Fibroblast of gingiva (primary cell): Measurements from ENCODE around the gene CRACDL.
"Not testable (repeated sequence)": the region's sequence is repeated elsewhere in the genome, so short reads cannot be mapped to it uniquely, and the experiment has no call there.

Experiments used
- DNase-seq: peaks from one replicate; pipeline ENCODE4 v3.0.0-alpha.2; 2011; ENCODE audit warnings: low read depth

Gene CRACDL

DNA sequence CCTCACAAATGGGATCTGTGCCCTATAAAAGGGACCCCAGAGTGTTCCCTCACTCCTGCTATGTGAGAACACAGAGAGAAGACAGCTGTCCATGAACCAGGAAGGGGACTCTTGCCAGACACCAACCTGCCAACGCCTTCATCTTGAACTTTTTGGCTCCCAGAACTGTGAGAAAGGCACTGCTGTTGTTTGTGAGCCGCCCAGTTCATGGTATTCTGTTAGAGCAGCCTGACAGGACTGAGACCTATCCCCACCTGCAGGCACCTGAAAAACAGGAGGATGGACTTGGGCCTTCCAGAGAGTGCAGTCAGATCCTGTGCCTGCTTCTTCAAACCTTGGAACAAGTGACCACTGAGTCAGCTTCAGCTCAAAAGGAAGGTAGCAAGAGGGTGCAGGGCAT is 51.4 kb downstream of the CRACDL start:
- no peak for DNase-seq

DNA sequence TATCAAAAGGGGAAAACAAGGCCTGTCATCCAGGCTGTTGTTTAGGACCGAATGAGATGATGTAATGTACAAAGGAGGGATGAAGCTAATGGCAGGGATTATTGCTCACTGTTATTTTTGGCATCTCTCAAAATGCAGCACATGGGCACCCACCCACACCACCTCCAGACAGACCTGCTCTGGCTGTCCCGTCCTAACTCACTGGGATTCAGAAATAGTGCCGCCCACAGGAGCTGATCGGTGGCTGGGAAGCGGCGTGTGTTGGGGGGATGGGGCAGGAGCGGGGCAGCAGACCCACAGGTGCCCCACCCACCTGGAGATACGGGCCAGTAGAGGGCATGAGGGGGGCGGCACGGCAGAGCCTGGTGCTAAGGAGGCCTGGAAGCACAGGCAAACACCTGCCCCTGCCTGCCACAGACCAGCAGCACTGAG is 52.2 kb downstream of the CRACDL start:
- no peak for DNase-seq

DNA sequence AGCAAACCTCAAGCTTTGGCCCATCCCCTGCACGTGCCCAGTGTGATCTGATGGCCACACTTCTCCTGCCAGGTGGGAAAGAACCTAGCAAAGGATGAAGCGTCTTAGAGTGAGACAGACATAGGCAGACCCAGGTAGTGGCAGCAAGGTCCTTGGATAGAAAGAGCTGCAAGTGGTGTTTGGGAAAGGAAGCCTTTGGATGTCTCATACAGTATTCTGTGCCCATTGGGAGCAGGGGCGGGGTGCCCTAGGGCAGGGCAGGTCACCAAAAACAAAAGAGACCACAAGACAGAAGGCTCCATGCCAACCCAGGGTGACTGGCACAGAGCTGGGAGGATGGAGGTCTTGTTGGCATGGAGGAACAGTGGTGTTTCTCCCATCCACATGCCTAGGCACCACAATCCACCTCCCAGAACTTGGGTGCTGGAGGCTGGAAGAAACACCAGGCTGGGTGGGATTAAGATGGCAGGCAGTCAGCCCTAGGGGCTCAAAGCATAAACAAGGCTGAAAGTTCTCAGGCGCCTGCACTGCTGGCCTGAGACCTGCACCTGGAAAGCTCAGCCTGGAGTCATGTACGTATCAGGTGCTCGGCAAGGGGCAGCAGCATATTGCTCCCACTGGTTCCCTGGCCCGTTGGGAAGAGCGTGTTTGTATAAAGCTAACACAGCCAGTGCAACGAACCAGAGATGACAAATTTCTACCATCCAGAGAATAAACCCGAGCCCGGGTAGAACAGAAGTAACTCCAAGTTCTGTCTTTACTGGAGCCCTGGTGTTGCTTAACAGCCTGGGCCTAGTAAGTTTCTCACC is 52.9 kb downstream of the CRACDL start:
- DNase-seq = no peak

DNA sequence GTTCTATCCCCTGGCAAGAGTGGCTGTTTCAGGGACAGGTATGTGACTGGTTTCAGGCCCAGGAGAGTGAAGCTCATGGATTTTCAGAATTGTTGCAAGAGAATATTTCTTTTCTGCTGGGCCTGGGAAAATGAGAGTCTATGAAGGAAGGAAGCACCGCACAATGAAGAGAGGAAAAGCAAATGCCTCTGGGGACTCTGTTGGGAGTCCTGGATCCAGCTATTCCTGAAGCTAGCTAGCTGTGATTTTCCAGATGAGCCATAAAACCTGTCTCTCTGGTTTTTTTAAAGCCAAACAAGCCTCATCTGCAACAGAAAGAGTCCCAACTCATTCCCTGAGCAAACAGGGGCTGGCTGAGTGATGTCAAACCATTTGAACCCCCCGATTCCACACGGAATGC is 53.7 kb downstream of the CRACDL start:
- DNase-seq = no peak

DNA sequence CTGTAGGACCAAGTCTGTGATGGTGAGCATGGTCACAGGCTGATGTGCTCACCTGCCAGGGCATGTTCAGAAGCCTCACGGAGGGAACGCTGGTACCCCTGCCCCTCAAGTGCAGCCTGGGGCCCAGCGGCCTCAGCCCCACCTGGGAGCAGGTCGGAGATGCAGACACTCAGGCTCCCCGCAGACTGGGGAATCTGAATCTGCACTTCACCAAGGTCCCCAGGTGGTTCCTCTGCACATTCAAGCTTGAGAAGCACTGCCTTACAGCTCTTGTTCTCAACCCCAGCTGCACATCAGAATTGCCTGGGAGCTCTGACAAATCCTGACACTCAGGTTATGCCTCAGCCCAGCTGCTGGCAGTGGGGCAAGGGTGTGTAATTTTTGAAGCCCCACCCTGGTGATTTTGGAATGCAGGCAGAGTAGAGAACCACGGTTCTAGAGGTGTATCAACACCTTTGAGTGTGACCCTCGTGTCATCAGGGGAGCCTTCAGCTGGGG is 54.8 kb downstream of the CRACDL start:
- no peak for DNase-seq

DNA sequence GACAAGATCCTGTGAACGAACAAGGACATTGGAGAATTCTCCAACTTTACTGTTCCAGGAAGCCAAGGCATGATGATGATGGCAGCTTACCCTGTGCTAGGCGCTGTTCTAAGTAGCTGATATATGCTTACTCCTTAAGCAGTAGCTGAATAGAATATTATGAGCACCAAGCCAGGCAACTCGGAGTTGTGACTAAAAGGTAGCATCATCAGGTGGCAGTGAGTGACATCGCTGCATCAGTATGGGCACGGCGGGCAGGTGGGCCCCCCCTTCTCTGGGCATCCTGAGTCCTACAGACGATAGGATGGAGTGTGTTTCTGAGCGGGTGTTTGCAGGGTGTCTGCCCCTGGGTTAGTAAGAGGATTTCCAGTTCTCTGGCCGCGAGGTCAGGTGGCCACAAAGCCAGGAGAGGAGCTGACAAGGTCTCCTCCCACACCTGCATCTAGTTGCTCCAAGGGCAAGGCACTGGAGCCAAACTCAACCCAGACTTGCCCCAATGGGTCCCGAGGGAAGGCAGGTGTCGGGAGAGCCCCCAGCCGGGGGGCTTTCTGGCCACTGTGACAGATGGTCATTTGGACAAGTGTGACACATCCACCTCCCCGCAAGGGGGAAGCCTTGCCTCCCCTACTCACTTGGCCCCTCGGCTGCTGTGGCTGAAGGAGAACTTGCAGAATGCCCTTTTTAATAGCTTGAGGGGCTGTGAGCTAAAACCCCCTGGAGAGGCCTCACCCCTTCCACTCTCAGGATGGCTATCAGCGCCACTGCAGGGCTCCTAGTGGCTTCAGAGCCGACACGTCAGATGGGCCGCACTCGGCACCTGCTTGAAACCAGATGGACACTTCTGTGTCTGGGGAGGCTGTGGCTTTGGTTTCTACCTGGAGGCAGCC is 55.5 kb downstream of the CRACDL start:
- no peak for DNase-seq

DNA sequence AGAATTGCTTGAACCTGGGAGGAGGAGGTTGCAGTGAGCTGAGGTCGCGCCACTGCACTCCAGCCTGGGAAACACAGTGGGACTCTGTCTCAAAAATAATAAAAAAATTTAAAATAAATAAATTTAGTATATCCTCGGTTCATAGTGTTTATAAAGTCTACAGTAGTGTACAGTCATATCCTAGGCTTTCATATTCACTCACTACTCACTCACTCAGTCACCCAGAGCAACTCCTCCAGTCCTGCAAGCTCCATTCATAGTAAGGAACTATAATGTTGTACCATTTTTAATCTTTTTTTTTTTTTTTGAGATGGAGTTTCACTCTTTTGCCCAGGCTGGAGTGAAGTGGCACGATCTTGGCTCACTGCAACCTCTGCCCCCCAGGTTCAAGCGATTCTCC is 58.4 kb downstream of the CRACDL start:
- not testable (repeated sequence) for DNase-seq

DNA sequence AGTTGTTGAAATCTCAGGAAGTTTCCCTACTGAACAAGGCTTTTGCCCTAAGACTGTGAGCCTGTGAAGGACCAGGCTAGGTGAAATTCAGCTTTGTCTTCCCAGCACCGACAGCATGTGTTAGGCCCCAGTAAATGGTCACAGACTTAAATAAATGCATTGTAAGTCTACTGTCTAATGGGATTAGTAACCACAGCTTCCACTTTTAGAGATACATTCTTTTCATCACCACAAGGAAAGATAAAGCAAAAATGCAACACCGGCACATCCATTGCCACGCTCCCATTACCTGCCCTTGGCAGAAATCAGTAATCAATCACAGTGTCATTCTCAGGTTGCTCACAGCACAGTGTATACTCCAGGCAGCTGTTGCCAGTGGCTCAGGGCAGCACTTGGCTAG is 59.3 kb downstream of the CRACDL start:
- DNase-seq = no peak

DNA sequence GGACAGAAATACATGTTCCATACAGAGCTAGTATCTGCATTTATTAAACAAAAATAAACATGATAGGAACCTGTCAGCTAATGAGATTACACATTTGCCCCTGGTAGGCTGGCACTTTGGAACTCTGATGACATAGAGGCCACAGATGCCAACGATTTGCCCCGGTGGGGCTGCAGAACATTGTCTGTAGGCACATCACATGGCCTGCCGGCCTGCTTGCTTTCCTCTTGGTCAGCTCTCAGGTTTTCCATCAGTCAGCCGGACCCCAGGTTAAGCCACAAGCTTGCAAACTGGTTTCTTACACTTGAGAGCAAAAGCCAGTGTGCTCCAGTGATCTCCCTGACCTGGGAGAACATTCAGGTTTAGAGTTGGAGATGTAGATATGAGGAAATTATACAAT is 60.3 kb downstream of the CRACDL start:
- no peak for DNase-seq

DNA sequence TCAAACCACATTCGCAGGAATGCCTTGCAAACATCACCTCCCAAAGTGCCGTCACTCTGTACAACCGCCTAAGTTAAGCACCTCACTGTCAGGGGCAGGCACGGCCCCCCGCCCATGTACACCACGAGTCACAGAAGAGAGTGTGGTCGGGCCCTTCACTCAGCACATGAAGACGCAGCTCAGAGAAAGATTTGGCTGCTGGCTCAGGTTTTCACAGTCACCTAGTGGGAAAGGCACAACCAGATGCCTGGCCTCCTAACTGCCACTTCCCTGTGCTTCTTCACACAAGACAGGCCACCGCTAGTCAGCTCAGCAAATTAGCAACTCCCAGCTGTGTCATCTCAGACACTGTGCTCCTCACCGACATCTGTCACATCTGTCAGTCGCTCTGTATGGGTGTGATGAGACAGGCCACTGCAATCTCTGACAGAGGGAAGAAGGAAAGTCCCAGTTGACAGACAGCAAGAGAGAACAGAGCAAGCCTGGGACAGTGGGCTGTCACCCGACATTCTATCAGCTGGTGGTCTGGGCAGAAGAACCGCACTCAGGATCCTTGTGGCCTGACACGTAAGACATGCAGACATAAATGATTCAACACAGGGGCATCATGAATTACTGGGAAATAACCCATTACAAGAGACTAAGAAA is 60.8 kb downstream of the CRACDL start:
- no peak for DNase-seq

DNA sequence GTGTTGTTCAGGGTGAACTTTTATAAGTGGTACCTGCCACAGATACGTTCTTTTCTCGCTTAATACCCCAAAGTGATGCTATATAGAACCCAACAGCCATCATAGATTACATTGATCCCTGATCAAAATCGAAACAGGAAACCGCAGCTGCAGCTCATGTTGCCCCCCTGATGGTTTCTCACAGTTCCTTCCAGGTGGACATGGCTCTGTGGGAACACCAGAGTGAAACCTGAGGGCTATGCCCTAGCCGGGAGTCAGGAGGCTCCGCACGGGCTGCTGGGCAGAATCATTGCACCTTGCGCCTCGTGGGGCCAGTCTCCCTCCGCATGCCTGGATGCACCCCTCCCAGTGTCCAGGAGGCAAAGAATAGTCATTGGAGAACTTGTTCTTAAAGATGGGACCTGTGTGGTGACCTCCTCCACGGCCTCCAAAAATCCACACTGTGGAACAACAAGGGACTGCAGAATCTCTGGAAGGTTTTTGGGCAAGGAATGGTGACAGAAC is 61.8 kb downstream of the CRACDL start:
- no peak for DNase-seq

DNA sequence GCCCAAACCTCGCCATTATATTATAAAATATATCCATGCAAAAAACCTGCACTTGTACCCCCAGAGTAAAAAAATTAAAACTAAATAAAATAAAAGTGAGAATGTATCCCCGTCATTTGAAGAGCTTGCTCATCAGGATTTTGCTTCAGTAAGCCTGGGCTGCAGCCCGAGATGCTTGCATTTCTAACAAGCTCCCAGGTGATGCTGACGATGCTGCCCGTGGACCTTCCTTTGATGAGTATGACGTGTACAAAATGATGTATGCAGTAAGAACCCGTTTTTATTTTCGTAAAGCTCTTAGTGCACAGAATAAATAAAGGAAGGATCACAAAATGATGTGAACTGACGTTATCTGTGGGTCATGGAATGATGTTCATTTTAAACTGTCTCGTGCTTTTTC is 63.5 kb downstream of the CRACDL start:
- no peak for DNase-seq

DNA sequence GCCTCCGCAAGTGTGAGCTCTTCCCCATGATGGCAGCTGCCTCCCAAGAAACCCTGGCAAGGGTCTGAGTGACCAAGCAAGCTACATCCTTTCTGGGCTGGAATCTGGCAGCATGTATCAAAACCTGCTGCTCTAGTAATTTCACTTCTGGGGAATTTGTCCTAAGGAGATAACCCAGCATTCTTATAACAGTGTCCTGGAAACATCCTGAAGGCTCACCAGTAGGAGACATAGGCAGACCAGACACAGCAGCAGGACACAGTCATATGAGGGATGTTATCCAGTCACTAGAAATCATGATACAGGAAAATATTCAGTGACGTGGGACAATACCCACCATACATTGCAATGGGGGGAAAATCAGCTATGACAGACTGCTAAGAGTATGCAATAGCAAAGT is 64.5 kb downstream of the CRACDL start:
- DNase-seq = no peak

DNA sequence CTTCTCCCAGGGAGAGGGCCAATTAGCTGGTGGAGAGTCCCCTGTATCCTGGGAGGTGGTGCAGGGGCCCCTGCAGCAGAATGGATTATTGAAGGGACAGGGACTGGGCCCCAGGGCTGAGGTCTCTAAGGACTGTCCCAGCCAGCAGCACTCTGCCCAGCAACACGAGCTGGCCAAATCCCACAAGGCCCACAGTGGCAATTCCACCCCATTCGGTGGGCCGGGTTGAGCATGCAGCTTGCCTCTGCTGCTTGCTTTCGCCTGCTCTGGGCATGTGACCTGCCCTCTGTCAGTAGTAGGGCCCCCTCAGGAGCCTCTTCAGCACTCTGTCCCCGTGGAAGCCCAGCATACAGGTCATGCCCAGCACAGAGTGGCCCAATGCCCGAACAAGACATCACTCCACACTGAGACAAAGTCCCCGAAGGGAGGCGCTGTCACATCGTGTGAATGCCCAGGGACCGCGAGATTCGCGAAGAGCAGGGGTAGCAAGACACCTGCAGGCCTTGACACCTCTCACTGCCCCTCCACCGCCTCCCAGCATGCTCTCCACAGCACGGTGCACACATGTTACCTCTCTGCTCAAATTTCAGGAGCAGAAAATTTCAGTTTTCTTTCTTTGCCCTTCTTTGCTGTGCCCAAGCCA is 65.4 kb downstream of the CRACDL start:
- no peak for DNase-seq

DNA sequence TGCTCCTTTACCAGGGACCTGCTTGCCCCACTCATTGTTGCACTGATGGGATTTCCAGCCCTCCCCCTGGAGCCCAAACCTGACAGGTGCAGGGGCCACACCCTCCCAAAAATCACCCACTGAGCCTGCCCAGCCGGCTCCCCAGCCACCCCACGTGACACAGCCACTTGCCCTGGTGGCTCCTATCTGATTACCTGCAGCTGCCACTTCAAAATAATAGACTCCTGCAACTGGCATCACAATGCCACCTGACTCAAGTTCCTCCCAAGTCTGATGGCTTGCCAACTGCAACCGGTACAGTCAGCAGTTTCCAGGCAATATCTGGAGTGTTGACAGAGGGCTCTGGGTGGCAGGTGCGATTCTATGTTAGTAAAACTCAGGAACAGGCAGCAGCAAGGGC is 66.2 kb downstream of the CRACDL start:
- DNase-seq = no peak

DNA sequence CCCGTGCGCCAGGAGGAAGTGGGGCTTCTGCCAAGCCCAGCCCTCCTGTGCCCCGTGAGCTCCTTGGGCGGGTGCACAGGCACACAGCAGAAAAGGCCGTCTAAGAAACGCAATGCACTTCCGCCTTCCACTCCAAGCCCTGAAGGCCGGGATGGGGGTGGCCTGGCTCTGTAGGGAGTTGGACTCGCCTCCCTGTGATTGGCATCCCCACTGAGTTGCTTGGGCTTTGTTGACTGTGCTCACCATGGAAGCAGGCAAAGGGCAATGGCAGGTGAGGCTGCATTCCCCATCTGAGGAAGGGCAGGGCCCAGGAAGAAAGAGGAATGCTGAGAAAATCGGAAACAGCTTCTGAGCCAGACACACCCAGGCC is 66.8 kb downstream of the CRACDL start:
- DNase-seq = no peak

DNA sequence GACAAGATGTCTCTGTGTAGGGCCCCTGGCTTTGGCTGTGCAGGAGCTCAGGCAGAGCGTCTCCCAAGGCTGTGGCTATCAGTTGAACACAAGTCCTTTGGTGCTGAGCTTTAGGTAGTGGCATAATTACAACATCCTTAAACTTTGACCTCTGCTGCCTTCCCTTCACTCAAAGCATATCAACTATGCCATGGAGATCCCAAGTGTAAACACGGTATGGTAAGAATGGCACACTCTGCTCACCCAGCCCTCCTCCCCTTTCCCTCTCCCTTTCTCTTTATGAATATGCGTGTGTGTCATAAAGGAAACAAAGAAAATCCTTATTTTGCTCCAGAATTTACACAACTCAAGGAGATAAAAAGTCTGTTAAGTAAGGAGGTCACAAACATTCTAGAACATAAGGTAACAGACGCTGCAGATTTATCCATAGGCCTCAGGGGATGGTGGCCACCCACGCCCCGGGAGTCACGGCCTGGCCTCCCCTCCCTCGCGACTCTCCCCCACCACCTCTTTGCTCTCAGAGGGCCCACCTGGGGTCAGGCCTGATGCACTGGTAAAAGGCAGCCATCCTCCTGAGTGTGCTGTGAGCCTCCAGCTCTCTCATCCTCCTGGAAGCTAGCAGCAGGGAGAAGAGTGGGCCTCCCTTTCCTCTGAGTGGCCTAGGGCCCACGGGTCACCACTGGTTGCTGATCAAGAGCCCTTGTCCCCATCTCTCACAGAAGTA is 67.3 kb downstream of the CRACDL start:
- no peak for DNase-seq

DNA sequence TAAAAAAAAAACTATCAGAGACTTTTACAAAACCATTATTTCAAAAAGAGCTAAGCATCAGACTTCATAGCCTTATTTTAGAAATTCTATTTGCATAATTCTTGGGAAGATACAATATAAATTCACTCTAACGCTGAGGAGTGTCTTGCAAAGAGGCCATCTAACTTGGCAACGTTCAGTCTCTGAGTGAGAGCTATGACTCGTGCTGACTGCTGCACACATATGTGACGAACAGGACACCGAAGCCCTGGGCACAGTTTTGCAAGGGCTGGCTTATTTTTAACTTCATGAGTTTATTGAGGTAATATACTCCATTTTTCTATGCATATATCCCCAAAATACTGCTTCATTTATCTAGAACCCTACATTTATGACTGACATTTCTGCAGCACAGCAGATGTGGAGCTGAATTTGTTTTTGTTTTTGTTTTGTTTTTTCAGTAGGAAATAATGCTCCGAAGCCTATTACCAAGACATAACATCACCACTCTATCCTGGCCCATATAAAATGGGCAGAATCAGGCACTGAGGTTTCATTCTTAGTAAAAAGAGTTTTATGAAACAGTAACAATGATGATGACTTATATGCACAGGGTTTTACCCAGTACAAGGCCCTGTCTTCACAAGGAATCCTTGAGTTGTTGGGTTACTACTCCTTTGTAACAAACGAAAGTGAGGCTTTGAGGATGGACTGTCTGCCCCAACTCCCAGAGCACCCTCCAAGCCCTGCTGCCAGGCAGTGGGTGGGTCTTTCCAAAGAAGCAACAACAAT is 68.3 kb downstream of the CRACDL start:
- no peak for DNase-seq

DNA sequence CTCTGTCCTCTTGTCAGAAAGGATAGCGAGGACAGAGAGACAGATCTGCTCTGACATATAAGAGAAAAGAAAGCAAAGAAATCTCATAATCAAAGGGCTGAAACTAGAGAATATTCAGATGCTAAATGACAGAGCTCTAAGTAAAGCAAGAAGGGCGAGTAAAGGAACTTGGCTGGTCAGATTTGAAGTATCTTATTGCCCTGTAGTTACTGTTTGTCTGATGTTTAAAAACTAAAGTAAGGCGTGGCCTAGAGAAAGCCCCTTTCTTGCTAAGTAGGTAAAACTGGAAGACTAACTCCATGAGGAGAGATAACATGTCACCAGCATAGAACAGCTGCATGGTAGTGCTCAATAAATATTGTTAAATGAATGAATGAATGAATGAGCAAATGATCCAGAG is 70.0 kb downstream of the CRACDL start:
- DNase-seq = no peak

DNA sequence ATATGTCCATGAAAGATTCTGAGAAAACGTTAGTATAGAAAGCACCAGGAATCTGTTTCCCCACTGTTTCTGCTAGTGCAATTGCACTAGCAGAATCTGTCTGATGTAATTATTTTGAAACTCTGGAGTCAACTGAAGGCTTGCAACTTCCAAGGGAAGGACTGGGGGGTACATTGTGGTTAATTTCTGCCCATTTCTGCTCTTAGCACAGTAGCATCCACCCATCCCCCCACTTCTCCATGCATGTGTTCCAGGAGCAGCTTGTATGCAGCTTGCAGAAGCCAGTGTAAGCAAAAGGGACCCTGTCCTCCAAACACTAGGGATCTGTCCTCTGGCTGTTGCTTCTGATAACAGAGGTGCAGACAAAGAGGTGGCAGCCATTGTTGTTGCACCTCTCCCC is 74.4 kb downstream of the CRACDL start:
- no peak for DNase-seq

DNA sequence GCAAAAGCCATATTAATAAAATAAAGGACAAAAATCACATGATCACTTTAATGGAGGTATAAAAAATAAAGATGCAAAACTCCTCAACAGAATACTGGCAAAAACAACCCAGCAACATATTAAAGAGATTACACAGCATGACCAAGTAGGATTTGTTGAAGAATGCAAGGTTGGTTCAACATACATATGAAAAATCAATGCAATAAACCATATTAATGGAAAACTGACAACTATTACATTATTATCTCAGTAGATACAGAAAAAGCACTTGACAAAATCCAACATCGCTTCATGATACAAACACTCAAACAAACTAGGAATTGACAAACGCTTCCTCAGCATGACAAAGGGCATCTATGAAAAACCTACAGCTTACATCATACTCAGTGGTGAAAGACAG is 76.7 kb downstream of the CRACDL start:
- no peak for DNase-seq
